ENCODE measurements around the gene PTTG1IP.

The PTTG1IP gene

GRCh38 chr21:44894687-44895302, 21.3 kb upstream of the PTTG1IP start:
- DNase-seq: no peak

- no peak for DNase-seq
Measured at GRCh38 chr21:44893948-44894656, 20.6 kb upstream of the PTTG1IP start.

GRCh38 chr21:44893278-44893556, 19.7 kb upstream of the PTTG1IP start:
- DNase-seq: no peak

GRCh38 chr21:44892536-44893277, 19.2 kb upstream of the PTTG1IP start:
- peak; percentile 59 for DNase-seq

DNA sequence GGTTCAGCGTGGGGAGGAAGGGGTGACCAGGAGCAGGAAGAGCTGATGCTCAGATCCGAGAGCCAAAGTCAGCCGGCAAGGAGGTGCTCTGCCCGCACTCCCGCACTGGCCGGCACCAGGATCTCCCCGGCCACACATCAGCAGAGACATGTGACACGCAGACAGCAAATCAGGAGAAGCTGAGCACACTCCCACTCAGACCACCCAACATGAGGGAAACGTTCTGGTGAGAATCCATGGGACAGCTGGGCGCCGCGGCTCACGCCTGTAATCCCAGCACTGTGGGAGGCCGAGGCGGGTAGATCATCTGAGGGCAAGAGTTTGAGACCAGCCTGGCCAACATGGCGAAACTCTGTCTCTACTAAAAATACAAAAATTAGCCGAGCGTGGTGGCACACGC, 18.6 kb upstream of the PTTG1IP start:
- DNase-seq: no peak

GRCh38 chr21:44891631-44892031, 18.1 kb upstream of the PTTG1IP start:
- DNase-seq: no peak

DNA sequence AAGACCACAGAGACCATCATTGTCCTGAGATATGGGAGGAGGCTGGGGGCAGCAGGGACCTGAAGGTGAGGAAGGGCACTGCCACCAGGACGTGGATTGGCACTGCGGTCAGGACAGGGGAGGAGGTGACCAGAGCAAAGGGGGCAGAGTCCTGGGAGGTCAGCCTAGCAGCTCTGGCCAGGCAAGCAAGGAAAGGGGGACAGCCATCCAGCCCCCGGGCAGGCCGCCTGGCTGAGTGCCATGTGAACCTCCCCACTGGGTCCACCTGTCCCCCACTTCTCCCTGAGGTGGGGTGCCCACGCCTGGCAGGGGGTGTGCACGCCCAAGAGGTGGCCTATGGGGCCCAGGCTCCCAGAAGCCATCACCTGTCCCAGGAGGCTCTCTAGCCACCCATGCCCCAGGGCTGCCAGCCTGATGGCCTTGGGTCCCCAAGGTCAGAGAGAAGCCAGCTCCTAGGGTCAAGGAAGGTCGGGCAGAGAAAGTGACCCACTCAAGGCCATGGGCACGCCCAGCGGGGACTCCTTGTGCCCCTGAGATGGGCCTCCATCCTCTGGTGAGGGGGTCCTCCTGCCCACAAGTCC, 17.6 kb upstream of the PTTG1IP start:
- DNase-seq: no peak

GRCh38 chr21:44890338-44890931, 16.9 kb upstream of the PTTG1IP start:
- DNase-seq: no peak

- no peak for DNase-seq
Measured at GRCh38 chr21:44889625-44890337, 16.3 kb upstream of the PTTG1IP start.

DNA sequence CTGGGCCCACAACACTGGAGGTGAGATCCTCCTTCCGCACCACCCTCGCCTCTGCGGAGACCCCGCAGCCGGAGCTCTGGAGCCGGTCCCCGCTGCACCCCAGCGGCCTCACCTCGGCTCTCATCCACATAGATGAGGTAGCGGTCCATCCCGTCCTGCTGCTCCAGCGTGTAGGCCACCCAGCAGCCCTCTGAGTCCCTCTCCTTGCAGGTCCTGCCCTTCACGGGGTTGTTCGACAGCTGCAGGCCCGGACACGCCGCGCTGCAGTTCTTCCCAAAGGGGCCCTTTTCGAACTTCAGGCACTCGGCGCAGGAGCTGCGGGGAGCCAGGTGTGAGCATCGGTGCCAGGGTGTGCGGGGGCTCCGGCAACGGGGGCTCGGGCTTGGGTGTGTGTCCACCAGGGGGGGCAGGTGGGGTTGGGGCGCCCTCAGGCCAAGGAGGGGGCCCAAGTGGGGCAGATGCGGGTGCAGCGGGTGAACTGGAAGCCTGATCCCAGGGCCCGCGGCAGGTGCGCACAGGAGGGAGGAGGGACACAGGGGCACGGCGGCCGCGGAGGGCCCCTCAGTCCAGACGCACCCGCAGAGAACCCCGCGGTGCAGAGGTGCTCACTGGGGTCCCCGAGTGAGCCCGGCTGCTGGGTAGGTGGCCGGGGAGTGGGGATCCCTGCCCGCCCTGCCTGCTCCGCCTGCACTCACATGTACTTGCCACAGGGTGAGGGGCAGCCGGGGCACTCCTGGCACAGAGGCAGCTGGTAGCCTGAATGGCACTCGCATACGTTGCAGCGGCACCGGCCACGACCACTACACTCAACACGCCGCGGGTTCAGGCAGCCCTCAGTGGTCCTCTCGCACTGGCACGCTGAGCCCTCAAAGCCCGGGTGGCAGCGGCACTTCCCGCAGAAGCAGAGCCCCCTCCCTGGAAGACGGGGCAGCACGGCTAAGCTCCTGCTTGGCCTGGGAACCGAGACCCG, 15.4 kb upstream of the PTTG1IP start:
- no peak for DNase-seq

DNA sequence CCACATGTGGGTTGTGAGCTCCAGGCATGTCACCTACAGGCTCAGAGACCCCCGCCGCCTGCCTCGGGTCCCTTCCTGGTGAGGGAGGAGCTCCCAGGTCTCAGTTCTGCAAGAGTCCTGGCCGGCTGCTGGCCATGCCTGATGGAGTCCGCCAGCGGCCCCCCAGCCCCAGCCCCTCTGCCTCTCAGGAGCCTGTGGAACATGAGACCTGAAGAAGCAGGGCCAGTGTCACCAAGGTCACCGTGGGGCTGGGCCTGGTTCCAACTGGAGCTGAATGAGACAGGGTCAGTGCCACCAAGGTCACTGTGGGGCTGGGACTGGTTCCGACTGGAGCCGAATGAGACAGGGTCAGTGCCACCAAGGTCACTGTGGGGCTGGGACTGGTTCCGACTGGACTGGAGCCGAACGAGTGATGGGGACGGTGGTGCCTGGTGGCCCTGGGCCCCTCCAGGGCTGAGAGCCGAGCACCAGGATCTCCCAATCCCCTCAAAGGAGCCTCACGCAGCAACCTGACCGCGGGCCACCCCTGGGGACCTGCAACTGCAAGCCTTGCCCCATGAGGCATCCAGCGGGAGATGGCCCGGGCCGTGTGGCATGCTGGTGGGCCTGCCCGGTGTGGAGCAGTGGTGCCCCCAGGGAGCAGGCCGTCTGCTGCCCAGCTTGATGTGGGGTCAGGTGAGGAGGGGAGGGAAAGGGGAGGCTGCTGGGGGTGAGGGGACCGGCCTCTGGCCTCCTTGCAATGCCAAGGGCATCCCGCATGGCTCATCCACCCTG, 14.5 kb upstream of the PTTG1IP start:
- no peak for DNase-seq

DNA sequence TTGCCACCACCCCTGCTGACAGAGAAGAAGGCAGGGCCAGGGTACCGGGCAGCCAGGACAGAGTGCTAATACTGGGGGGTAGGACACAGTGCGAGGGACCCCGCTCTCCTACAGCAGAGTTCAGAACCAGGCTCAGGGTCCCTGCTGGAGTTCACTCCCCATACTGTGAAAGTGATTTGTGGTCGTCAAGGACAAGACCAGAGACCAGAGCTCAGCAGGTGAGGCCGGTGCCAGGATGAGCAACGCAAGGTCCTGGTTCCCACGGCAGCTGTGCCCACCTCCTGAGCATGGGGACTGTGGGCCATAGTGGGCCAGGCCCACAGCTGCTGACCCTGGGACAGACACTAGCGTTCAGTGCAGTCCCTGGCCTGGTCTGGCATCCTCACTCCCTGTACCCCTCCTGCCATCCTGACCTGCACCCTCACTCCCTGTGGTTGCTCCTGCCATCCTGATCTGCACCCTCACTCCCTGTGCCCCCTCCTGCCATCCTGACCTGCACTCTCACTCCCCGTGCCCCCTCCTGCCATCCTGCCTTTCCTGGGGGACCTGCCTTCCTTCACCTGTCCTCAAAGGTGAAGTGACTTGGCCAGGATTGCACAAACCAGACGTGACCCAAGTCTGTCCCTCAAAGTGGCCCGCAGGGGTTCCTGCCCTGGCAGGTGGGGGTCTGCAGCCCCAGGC, 13.8 kb upstream of the PTTG1IP start:
- DNase-seq: no peak

DNA sequence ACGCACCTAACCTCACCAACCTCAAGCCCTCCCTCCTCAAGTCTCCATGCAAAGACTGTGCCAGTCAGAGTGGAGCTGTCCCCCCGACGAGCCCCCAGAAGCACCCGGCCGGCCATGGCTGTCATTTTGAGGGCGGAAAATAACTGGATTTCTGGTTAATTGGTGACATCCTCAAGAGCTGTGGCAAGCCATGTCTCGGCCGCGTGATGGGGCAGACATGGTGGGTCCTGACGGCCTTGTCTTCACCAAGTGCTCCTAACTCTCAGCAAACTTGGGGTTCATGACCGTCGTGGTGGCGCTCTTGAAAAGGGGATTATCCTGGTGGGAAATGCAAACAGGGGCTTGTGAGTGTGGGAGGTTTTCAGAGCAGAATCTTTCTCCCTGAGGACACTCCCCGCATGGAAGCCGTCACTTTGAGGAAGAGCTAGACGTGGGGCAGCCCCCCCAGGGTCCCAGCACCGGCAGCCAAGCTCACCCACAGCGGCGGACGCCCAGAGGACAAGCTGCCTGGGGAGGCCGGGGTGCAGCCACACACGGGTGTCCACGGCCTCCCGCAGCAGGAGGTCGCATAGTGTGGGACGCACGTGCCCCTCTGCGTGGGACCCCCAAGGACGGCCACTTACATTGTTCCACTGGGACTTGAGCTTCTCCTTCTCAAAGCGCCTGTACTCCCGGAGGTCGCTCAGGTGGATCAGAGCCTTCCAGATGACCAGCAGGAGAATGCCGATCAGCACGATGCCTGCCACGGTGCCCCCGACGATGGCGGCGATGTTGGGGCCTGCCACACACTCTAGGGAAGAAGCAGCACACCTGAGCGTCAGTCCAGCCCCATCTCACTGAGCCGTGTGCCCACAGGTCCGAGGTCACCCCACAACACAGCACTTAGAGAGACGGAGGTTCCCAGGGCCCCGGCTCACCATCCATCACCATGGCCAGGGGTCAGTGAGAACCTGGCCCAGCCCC, 12.9 kb upstream of the PTTG1IP start:
- DNase-seq: no peak

DNA sequence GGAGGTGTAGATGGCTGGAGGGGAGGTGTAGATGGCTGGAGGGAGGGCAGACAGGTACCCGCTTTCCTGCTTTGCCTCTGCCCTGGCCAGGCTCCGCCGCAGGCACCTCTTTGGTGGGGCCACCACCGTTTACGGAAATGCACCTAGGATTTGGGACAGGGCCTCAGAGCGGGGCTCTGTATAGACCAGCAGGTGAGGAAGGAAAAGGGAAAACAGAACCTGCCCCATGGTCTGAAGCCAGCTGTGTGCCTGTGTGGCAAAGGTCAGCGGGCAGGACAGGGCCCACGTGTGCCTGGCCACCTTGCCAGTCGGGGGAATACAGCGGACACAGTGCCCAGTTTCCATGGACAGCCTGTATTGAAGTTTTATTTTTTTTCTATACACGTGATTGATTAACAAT, 12.1 kb upstream of the PTTG1IP start:
- DNase-seq: no peak

DNA sequence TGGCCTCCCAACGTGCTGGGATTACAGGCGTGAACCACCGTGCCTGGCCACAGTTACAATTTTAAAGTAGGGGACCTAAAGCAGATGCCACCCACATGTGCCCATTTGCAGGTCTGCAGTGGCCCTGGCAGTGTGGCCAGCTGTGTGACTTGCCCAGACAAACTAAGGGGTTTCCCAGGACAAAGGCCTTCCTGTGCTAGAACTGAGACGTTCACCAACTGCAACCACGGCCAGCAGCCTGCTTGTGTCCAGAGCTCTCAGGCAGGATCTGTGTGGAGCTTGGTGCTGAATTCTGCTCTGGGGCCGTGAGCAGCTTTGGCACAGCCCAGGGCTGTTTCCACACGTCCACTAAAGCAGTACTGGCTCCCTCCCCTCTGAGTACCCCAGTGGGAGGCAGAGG, 10.6 kb upstream of the PTTG1IP start:
- no peak for DNase-seq

DNA sequence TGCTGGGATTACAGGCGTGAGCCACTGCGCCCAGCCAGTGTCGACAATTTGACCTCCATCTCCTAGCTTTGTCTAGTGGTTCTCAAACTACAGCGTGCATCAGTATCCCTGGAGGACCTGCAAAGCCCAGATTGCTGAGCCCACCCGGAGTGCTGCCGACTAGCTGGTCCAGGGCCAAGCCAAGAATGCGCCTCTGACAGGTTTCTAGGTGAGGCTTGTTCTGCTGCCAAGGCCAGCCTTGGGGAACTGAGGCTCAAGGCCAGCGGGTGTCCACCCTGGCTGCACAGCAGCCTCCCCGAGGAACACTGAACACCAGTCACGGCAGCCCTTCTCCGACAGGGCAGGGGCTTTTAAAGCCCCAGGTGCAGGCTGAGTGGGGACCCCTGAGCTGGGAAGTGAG, 9.8 kb upstream of the PTTG1IP start:
- DNase-seq: no peak

DNA sequence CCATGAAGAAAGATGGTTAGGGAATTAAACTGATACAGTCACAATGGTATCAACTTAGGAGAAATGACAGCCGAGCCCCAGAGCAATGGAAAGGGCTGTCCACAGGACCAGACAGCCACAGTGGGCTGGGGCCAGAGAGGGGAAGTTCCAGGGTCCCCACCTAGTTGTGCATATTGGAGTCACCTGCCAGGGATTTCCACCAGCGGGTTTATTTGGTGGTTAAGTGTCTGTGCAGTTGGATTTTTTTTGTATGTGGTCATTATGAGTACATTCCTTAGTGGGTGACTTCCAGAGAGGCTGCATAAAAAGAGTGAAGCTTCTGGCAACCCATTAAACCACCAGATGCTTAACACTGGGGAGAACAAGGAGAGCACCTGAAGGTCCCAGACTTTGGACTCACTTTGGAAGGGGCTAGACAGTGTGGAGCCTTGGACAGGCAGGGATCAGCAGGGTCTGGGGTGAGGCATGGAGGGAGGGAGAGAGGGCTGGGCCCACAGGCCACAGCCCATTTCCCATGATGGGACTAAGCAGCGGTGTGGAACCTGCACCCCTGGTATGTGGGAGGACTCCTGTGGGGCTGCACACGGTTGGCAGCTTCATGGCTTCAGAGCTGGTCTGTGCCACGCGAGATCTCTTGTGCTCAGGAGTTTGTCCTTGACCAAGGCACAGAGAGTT, 7.8 kb upstream of the PTTG1IP start:
- peak; percentile 71 for DNase-seq

- peak; percentile 85 for DNase-seq
Measured at GRCh38 chr21:44880405-44881197, 7.1 kb upstream of the PTTG1IP start.
